HG02870 (cell line): Measurements from ENCODE around the gene NT5DC4.

Source experiments
- ATAC-seq: cut with Tn5 transposase; IDR thresholded peaks from one replicate; pipeline ENCODE4 v1.9.1; 2021; ENCODE audit warnings: mild to moderate bottlenecking, moderate library complexity; ENCODE audit not compliant: unreplicated experiment

The NT5DC4 gene

GRCh38 chr2:112722816-112723546 is 2.2 kb downstream of the NT5DC4 start:
- no peak for ATAC-seq

DNA sequence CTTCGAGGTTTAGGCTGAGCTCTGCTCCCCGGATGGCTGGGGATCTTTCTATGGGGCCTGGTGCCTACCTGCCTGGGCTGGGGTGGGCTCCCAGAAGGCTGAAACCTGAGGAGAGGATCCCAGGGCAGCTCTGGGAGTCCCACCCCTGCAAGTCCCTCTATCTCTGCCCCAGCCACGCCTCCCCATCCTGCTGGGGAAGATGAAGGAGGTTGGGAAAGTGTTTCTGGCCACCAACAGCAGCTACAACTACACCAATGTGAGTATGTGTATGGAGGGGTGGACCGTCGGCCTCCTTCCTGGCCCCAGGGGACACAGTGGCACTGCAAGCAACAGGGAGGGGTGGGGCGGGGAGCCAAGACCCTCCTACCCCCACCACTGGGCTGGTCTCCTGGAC is 2.7 kb downstream of the NT5DC4 start:
- no peak for ATAC-seq

DNA sequence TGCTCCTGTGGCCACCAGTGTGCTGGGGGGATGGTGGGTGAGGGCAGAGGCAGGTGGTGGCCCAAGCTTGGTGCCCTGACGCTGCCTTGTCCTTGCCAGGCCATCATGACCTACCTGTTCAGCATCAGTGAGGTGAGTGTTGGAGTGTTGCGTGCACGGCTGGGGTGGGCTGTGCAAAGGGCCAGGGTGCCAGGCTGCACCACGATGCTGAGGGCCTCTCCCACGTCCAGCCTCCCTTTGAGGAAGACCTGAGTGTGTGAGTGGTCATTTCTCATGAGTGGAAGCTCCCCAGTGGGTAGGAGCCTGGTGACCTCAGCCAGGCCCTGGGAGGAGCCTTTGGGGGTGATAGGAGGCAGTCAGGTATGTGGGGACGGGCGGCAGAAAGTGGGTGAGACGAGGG is 3.2 kb downstream of the NT5DC4 start:
- no peak for ATAC-seq

DNA sequence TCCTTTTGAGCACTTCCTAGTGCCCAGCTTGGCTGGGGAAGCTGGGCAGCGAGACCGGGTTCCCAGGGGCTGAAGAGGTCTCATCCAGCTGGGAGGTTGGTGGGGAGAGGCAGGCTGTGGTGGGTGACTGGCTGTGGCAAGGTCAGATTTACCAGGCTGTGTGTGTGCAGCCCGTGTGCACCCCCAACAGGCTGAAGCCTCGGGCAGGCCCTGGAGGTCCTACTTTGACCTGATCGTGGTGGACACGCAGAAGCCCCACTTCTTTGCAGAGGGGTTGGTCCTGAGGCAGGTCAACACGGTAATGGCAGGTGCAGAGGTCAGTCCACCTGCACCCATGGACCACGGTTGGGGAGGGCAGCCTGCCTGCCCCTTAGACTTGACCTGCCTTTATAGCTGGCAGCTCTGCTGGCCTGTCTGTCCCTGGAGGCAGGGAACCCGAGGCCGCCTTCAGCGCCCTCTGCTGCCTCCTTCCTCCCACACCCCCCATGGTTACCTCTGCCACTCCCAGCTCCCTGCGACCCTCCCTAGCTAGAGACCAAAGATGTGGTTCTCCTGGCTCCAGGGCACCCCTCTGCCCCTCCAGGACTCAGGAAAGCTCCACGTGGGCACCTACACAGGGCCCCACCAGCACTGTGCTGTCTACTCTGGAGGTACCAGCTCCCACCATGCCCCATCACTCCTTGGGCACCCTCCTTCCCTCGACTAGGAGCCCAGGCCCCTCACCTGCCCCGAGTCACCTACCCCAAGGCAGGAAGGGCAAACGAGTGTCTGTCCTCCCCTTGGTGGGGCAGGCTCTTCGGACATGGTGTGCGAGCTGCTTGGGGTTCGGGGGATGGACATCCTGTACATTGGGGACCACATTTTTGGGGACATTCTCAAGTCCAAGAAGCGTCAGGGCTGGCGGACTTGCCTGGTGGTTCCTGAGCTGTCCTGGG is 4.0 kb downstream of the NT5DC4 start:
- ATAC-seq, result no peak

DNA sequence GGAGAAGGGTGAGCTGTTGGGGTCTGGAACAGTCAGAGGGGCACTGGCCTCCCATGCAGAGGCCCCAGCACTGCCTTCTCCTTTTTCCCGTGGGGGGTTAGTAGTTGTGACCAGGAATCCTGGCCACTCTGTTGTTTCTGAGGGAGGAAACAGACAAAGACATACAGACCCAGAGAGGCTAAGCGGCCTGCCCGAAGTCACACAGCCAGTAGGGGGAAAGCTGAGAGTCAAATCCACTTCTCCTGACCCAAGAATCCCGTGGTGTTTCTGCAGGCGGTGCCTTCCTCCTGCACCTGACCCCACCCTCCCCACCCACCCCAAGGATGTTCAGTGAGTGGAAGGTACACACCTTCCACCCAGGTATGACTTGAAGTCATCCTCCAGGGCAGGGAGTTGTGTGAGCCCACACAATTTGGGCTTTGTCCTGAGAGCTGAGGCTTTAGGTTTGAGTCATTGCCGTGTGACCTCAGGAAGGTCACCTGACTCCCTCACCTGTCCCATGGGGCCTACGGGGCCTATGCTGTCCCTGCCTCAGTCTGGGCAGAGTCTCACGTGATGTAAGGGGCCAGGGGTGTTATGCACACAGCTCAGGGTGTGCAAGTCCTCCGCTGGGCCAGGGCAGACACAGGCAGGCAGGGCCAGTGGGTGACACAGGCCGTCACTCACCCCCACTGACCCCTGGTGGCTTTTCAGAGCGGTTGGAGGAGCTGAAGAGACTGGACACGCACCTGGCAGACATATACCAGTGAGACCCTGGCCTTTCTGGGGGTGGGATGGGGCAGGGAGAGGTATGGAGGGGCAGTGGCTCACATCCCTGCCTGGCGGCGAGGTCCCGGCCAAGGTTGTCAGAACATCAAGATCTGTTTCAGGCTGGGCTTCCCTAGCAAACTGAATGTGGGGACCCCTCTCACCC is 5.0 kb downstream of the NT5DC4 start:
- ATAC-seq, result peak; percentile 47

GRCh38 chr2:112726487-112727190 is 5.8 kb downstream of the NT5DC4 start:
- ATAC-seq, result peak; percentile 77

- no peak for ATAC-seq
Measured at GRCh38 chr2:112727276-112728028, 6.6 kb downstream of the NT5DC4 start.

DNA sequence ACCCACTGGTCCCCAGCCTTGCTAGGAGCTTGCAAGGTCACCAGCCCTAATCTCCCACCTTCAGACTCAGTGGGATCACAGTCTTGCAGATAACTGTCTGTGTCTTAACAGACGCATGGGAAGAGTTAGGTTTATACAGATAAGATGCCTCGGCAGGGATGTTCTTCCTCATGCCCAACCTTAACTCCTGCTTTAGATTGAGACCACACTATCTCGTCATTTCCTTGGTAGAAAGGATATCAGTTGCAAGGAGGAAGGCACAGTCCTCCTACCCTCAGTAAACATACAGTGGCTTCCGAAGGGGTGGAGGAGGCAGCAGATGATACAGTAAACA is 7.2 kb downstream of the NT5DC4 start:
- no peak for ATAC-seq

DNA sequence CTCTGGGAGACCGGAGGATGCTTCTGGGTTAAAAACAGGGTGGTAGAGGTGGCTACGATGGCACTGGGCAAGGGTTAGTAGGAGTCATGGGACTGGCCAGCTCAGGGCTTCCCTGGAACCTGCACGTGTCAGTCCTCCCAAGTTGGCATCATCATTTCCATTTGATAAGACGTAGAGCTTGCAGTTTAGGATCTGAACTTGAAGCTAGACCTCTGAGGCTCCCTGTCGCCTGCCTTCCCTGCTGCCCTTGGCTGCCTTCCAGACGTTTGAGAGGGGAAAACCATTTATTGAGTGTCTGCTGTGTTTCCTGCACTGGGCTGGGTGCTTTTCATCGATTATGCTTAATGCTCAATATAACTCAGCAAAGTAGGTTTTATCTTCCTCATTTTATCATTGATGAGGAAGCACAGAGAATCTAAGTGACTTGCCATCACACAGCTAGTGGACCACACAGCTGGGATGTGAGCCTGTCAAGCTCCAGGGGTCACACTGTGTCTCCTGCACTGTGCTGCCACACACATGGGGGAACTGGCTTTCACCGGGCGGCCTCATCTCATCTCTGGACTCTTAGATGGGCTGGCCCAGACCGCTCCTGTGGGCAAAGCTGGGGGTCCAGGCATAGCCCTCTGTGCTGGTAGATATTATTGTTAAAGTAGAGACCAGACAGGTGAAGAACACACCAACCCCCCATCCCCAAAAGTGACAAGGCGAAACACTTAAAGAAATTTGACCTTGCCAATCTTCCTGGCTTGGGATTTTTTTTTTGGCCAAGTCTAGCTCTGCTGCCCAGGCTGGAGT is 7.8 kb downstream of the NT5DC4 start:
- ATAC-seq, result no peak

DNA sequence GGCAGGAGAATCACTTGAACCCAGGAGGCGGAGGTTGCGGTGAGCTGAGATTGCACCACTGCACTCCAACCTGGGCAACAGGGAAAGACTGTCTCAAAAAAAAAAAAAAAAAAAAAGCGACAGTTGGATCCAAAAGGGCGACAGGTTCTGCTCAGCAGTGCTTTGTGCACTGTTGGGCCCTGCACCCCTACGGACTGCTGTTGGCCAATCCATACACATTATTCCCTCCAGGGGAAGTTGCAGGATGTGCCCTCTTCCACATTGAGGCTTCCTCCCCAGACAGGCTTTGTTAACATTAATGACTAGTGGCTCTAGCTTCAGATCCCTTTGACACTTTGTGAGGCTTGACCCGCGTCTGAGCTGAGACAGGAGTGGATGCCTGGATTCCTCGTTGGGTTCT is 9.4 kb downstream of the NT5DC4 start:
- no peak for ATAC-seq

DNA sequence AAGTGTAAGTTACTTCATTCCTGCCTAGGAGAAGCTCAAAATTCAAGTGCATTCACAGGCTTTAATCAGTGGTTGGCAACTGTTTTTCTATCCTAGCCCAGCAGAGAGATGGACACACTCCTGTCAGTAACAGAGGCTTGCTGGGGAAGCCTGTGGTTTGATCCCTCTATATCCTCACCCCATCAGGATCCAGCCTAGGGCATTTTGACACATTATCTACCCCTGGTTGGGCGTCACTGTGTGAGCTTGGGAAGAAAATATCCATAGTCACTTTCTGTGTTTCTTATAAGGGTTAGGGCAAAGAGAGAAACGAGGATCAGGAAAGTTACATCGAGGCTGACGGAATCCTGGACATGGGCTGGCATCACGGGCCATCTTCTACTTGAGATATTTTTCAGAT is 10.0 kb downstream of the NT5DC4 start:
- no peak for ATAC-seq

- no peak for ATAC-seq
Measured at GRCh38 chr2:112731479-112731878, 10.7 kb downstream of the NT5DC4 start.

GRCh38 chr2:112733456-112733855 is 12.6 kb downstream of the NT5DC4 start:
- ATAC-seq, result no peak

DNA sequence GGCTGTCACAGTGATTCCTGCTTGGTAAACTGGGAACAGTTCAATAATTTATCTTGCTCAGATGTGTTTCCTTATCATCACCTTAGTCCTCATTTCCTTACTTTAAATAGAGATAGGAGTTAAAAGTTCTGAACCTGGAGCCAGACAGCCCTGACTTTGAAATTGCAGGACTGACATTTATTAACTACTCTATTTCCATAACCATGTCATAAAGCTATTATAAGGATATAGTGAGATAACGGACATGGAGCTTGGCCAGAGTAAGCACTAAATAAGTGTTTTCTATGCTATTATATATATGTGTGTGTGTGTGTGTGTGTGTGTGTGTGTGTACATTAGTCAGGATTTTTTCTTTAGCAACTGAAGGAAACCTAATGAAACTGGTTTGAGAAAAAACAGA is 13.1 kb downstream of the NT5DC4 start:
- no peak for ATAC-seq

GRCh38 chr2:112737542-112738232 is 16.9 kb downstream of the NT5DC4 start:
- ATAC-seq, result no peak

GRCh38 chr2:112740527-112740926 is 19.7 kb downstream of the NT5DC4 start:
- no peak for ATAC-seq

GRCh38 chr2:112749755-112750559 is 29.1 kb downstream of the NT5DC4 start:
- ATAC-seq, result peak; percentile 70

DNA sequence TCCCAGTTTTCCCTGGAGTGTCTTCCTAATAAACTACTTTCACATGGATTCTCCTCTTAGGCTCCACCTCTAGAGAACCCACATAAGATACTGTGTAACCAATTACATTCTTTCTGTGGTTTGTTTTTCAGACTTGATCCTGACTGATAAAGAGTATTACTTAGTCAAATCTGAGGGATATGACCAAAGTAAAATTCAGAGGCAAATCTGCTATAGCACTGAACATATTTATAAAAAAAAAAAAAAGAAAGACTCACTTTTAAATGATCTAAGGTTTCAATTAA is 29.7 kb downstream of the NT5DC4 start:
- no peak for ATAC-seq
